ENCODE measurements around the gene LOXL1. TPM values are rescaled to one million over a fixed set of nuclear protein-coding genes. Genes with fewer than 3 reads are reported as not detected.

LOXL1 gene
- polyA plus RNA-seq, 1 donor from 2014 or later = 2.1 TPM

- H3K4me3 ChIP-seq (ENCODE audit: low read length) = no peak overlapping the region
- H3K27me3 ChIP-seq (ENCODE audit: insufficient read depth, low read depth, low read length) = no peaks in the 10 kb centered on the region
- H3K4me2 ChIP-seq (ENCODE audit: low read length) = no peak overlapping the region
- no peak overlapping the region for H3K9ac ChIP-seq (ENCODE audit: low read length)
- H3K27ac ChIP-seq (ENCODE audit: low read length) = no peak overlapping the region
- no peaks in the 10 kb centered on the region for H3K9me3 ChIP-seq (ENCODE audit: low read length)
- H3K36me3 ChIP-seq (ENCODE audit: insufficient read depth, low read length) = no peaks in the 10 kb centered on the region
- TF ChIP-seq POLR2AphosphoS5 (IDR thresholded peaks at IDR 0.05) (no peak), RAD21 (conservative IDR thresholded peaks at IDR 0.05) (no peak)
- H3K79me2 ChIP-seq (replicated peaks; ENCODE audit: insufficient read depth, low read length) = no peaks in the 10 kb centered on the region
- no peak overlapping the region for H2AFZ ChIP-seq (ENCODE audit: low read depth, low read length)
- H3F3A ChIP-seq (ENCODE audit: insufficient read depth, low read length, poor library complexity, severe bottlenecking) = no peaks in the 10 kb centered on the region
- H4K20me1 ChIP-seq (ENCODE audit: insufficient read depth) = no peaks in the 10 kb centered on the region
- no peaks in the 10 kb centered on the region for H3K9me2 ChIP-seq (ENCODE audit: insufficient read depth, low read length)
These were observed 60.5 kb downstream of the LOXL1 start for GRCh38 chr15:73986776-73987056.

- Histone ChIP-seq H3K9ac (ENCODE audit: low read length) (no peak overlapping the region), H4K20me1 (ENCODE audit: insufficient read depth) (no peaks in the 10 kb centered on the region), H3K79me2 (replicated peaks; ENCODE audit: insufficient read depth, low read length) (no peaks in the 10 kb centered on the region), H3F3A (ENCODE audit: insufficient read depth, low read length, poor library complexity, severe bottlenecking) (no peaks in the 10 kb centered on the region), H3K27ac (ENCODE audit: low read length) (no peak overlapping the region), H3K9me3 (ENCODE audit: low read length) (no peaks in the 10 kb centered on the region), H2AFZ (ENCODE audit: low read depth, low read length) (no peak overlapping the region), H3K36me3 (ENCODE audit: insufficient read depth, low read length) (no peaks in the 10 kb centered on the region), H3K9me2 (ENCODE audit: insufficient read depth, low read length) (no peaks in the 10 kb centered on the region), H3K4me3 (ENCODE audit: low read length) (no peak overlapping the region), H3K27me3 (ENCODE audit: insufficient read depth, low read depth, low read length) (no peaks in the 10 kb centered on the region), H3K4me2 (ENCODE audit: low read length) (no peak overlapping the region)
- no peak for TF ChIP-seq POLR2AphosphoS5 (IDR thresholded peaks at IDR 0.05)
- TF ChIP-seq CTCF (IDR thresholded peaks at IDR 0.05; ENCODE audit: poor library complexity, severe bottlenecking) = no peak
- no peak for TF ChIP-seq EP300 (conservative IDR thresholded peaks at IDR 0.05; ENCODE audit: poor library complexity, severe bottlenecking)
- no peak for TF ChIP-seq RAD21 (conservative IDR thresholded peaks at IDR 0.05)
- no peak for TF ChIP-seq SMC3 (conservative IDR thresholded peaks at IDR 0.05; ENCODE audit: poor library complexity)
- no peak for TF ChIP-seq TAF1 (IDR thresholded peaks at IDR 0.05; ENCODE audit: low read depth)
- no peak for TF ChIP-seq REST (IDR thresholded peaks at IDR 0.05; ENCODE audit: borderline replicate concordance)
- TF ChIP-seq EZH2 (IDR thresholded peaks at IDR 0.05; ENCODE audit: borderline replicate concordance, insufficient read depth, low read length, poor library complexity, severe bottlenecking) = no peak
- TF ChIP-seq MXI1 (conservative IDR thresholded peaks at IDR 0.05; ENCODE audit: poor library complexity, severe bottlenecking) = no peak
These were observed 61.0 kb downstream of the LOXL1 start for GRCh38 chr15:73987250-73987649.
